GM12864 (cell line): Measurements from ENCODE around the gene BRD3.

Source experiments
- DNase-seq: peaks from one replicate; pipeline ENCODE4 v3.0.0-alpha.2; 2011; ENCODE audit warnings: low read depth
- H3K4me3 ChIP-seq: 2 replicates; pipeline ENCODE4 v1.5.1; 2011; ENCODE audit warnings: mild to moderate bottlenecking, low read depth, low read length, control low read depth
- CTCF ChIP-seq: IDR thresholded peaks from 2 replicates; pipeline ENCODE4 v1.5.1; 2011; ENCODE audit warnings: low read depth, mild to moderate bottlenecking, moderate library complexity, low read length, control low read depth, inconsistent platforms; ENCODE audit errors: missing control alignments

Gene BRD3

GRCh38 chr9:134053941-134054761, 13.7 kb downstream of the BRD3 start:
- DNase-seq, result no peak
- H3K4me3 ChIP-seq, result no peak overlapping the region
- TF ChIP-seq CTCF, result no peak

GRCh38 chr9:134053401-134053871, 14.4 kb downstream of the BRD3 start:
- no peak overlapping the region for H3K4me3 ChIP-seq
- TF ChIP-seq CTCF, result no peak
- no peak for DNase-seq

- no peak overlapping the region for H3K4me3 ChIP-seq
- DNase-seq, result no peak
Measured at GRCh38 chr9:134052941-134053340, 14.9 kb downstream of the BRD3 start.

GRCh38 chr9:134052491-134052890, 15.3 kb downstream of the BRD3 start:
- DNase-seq, result no peak
- no peak for TF ChIP-seq CTCF
- no peak overlapping the region for H3K4me3 ChIP-seq

More at GRCh38 chr9:134052941-134053340, 14.9 kb downstream of the BRD3 start:
- no peak for TF ChIP-seq CTCF

GRCh38 chr9:134051319-134051718, 16.5 kb downstream of the BRD3 start:
- TF ChIP-seq CTCF, result no peak
- DNase-seq, result no peak
- H3K4me3 ChIP-seq, result no peak overlapping the region

GRCh38 chr9:134050726-134051125, 17.1 kb downstream of the BRD3 start:
- DNase-seq, result no peak
- H3K4me3 ChIP-seq, result no peak overlapping the region
- TF ChIP-seq CTCF, result no peak
